ENCODE data around the gene ACTL10. TPM values are rescaled to one million over a fixed set of nuclear protein-coding genes. Genes with fewer than 3 reads are reported as not detected.

ACTL10 gene
- total and polyA plus RNA-seq, 2 of the 13 experiments (the other 11 are each of a cell fraction or from before 2014, with no cell fraction given), result not detected

GRCh38 chr20:33653900-33654596 is 12.7 kb upstream of the ACTL10 start (continued):
- no peak for TF ChIP-seq KIAA2018 (CRISPR knock-in tag; IDR thresholded peaks at IDR 0.05; ENCODE audit: borderline replicate concordance)
- no peak for TF ChIP-seq HIVEP1 (CRISPR knock-in tag; IDR thresholded peaks at IDR 0.05)
- no peak for TF ChIP-seq SIX1 (CRISPR knock-in tag; IDR thresholded peaks at IDR 0.05; ENCODE audit: borderline replicate concordance)
- TF ChIP-seq HMGA1 (CRISPR knock-in tag; conservative IDR thresholded peaks at IDR 0.05), result no peak
- no peak for TF ChIP-seq SUZ12 (IDR thresholded peaks at IDR 0.05; ENCODE audit: low read depth, low read length)
- TF ChIP-seq ZNF720 (CRISPR knock-in tag; IDR thresholded peaks at IDR 0.05), result no peak
- TF ChIP-seq REST (IDR thresholded peaks at IDR 0.05; ENCODE audit: borderline replicate concordance in 1 of 2, low read depth in 1 of 2, low read length in 2 of 2), result no peak
- TF ChIP-seq ZSCAN9 (CRISPR knock-in tag; IDR thresholded peaks at IDR 0.05; ENCODE audit: borderline replicate concordance), result no peak
- TF ChIP-seq ZNF460 (CRISPR knock-in tag; IDR thresholded peaks at IDR 0.05; ENCODE audit: borderline replicate concordance), result no peak
- no peak for TF ChIP-seq ZMAT5 (CRISPR knock-in tag; IDR thresholded peaks at IDR 0.05; ENCODE audit: borderline replicate concordance, low read depth)
- no peak for TF ChIP-seq THAP8 (CRISPR knock-in tag; IDR thresholded peaks at IDR 0.05; ENCODE audit: borderline replicate concordance)
- no peak for TF ChIP-seq ZNF598 (CRISPR knock-in tag; IDR thresholded peaks at IDR 0.05; ENCODE audit: borderline replicate concordance)
- no peak for TF ChIP-seq ZNF563 (CRISPR knock-in tag; IDR thresholded peaks at IDR 0.05)
- TF ChIP-seq HNRNPLL (IDR thresholded peaks at IDR 0.05; ENCODE audit: low read depth, low read length, poor library complexity, severe bottlenecking), result no peak
